HCT116 (cell line): ENCODE measurements around the gene ADGRV1. TPM values are rescaled to one million over a fixed set of nuclear protein-coding genes. Genes with fewer than 3 reads are reported as not detected.

Source experiments
- ATAC-seq: fragments of 200-7000 bp; cut with Tn5 transposase; 2 replicates; pipeline ENCODE4 v1.9.1; 2020; ENCODE audit warnings: mild to moderate bottlenecking, moderate library complexity
- BruUV-seq: library from RNA; stranded (reverse); fragments of 400-500 nt; replicated peaks from 2 replicates; lab custom pipeline; 2021; lab: Mats Ljungman, UMichigan
- CTCF ChIA-PET: fragments of 300-600 bp; sonication (Branson Sonifier 250); formaldehyde crosslinking; loops from one replicate; lab custom pipeline; 2021; ENCODE audit warnings: antibody characterized with exemption; lab: Charles Lee
- POLR2A ChIA-PET: fragments of 300-600, 350-600 bp; sonication (Branson Sonifier 250); formaldehyde crosslinking; loops from one replicate; lab custom pipeline; 2021; ENCODE audit warnings: antibody characterized with exemption; lab: Charles Lee
- RAD21 ChIA-PET, 2 experiments: fragments of 300-600 bp; sonication (Branson Sonifier 250); formaldehyde crosslinking; loops; one replicate each; lab custom pipeline; 2023; ENCODE audit warnings: low total read pairs in 2 of 2; ENCODE audit not compliant: uncharacterized antibody in 2 of 2, unreplicated experiment in 2 of 2, low non-redundant PET in 1 of 2; lab: Charles Lee
- DNase-seq: peaks from one replicate; pipeline ENCODE4 v3.0.0-alpha.2; 2010; ENCODE audit warnings: low read depth, low spot score
- H2AFZ ChIP-seq: fragments of 200-600 bp; shearing (Covaris generic), sonication (generic); 2 replicates; pipeline ENCODE4 v1.6.1; 2017; ENCODE audit warnings: low read depth, mixed run types, mixed read lengths, antibody characterized with exemption, low read length; ENCODE audit not compliant: poor library complexity, severe bottlenecking
- H3K27ac ChIP-seq: 2 replicates; pipeline ENCODE4 v1.5.1; 2012; ENCODE audit warnings: low read depth, low read length
- H3K27me3 ChIP-seq: fragments of 200-600 bp; sonication (generic); 2 replicates; pipeline ENCODE4 v1.6.1; 2016; ENCODE audit warnings: mixed run types, low read length, mixed read lengths; ENCODE audit not compliant: insufficient read depth
- H3K36me3 ChIP-seq, 2 experiments: fragments of 200-500 bp in 1 of 2; fragments of 200-600 bp in 1 of 2; sonication (Bioruptor generic) in 1 of 2; sonication (generic) in 1 of 2; 2 replicates each; pipeline versions ENCODE4 v1.5.1 to v1.6.1; 2014 to 2016; ENCODE audit warnings: low read length in 2 of 2, inconsistent platforms in 1 of 2, mixed read lengths in 1 of 2, mixed run types in 1 of 2; ENCODE audit not compliant: insufficient read depth in 2 of 2, control insufficient read depth in 1 of 2
- H3K4me1 ChIP-seq, 2 experiments: fragments of 200-600 bp in 1 of 2; sonication (generic) in 1 of 2; 2 replicates each; pipeline versions ENCODE4 v1.5.1 to v1.6.1; 2012 to 2017; ENCODE audit warnings: low read length in 2 of 2, inconsistent platforms in 1 of 2, mild to moderate bottlenecking in 1 of 2, mixed read lengths in 1 of 2, mixed run types in 1 of 2, moderate library complexity in 1 of 2; ENCODE audit not compliant: insufficient read depth in 2 of 2, control insufficient read depth in 1 of 2
- H3K4me2 ChIP-seq: fragments of 200-600 bp; sonication (generic); 2 replicates; pipeline ENCODE4 v1.6.1; 2017; ENCODE audit warnings: mixed run types, low read length, mixed read lengths
- H3K4me3 ChIP-seq, 2 experiments: fragments of 200-600 bp in 1 of 2; sonication (generic) in 1 of 2; replicated peaks in 1 of 2; 2 replicates each; pipeline ENCODE4 v1.5.1; 2011 to 2016; ENCODE audit warnings: low read length in 2 of 2, control low read depth in 1 of 2, low read depth in 1 of 2, mild to moderate bottlenecking in 1 of 2, mixed read lengths in 1 of 2, mixed run types in 1 of 2
- H3K79me2 ChIP-seq: fragments of 200-600 bp; sonication (generic); 2 replicates; pipeline ENCODE4 v1.6.1; 2017; ENCODE audit warnings: mild to moderate bottlenecking, mixed run types, low read length, moderate library complexity, mixed read lengths; ENCODE audit not compliant: insufficient read depth
- H3K9ac ChIP-seq: fragments of 200-600 bp; sonication (generic); 2 replicates; pipeline ENCODE4 v1.6.1; 2016; ENCODE audit warnings: low read length, mixed read lengths
- H3K9me2 ChIP-seq: fragments of 200-600 bp; sonication (generic), shearing (Covaris generic); 2 replicates; pipeline ENCODE4 v1.6.1; 2017; ENCODE audit warnings: mixed run types, mild to moderate bottlenecking, moderate library complexity; ENCODE audit not compliant: insufficient read depth
- H3K9me3 ChIP-seq, 2 experiments: fragments of 200-500 bp in 1 of 2; fragments of 200-600 bp in 1 of 2; sonication (Bioruptor generic) in 1 of 2; sonication (generic) in 1 of 2; 2 replicates each; pipeline ENCODE4 v1.6.1; 2014 to 2017; ENCODE audit warnings: low read length in 2 of 2, mixed read lengths in 2 of 2, inconsistent platforms in 1 of 2, low read depth in 1 of 2, mild to moderate bottlenecking in 1 of 2, mixed run types in 1 of 2, moderate library complexity in 1 of 2; ENCODE audit not compliant: control insufficient read depth in 1 of 2, insufficient read depth in 1 of 2
- H4K20me1 ChIP-seq: fragments of 200-600 bp; sonication (generic), shearing (Covaris generic); 2 replicates; pipeline ENCODE4 v1.6.1; 2017; ENCODE audit warnings: mixed run types, mild to moderate bottlenecking, moderate library complexity; ENCODE audit not compliant: insufficient read depth
- CTCF ChIP-seq, 3 experiments: fragments of 200-600 bp in 1 of 3; sonication (generic) in 1 of 3; IDR thresholded peaks in 2 of 3; conservative IDR thresholded peaks in 1 of 3; 2 replicates each; pipeline ENCODE4 v1.5.1; 2012 to 2017; ENCODE audit warnings: low read depth in 2 of 3, low read length in 2 of 3, antibody characterized with exemption in 1 of 3, borderline replicate concordance in 1 of 3, control low read depth in 1 of 3, mild to moderate bottlenecking in 1 of 3, mixed read lengths in 1 of 3, mixed run types in 1 of 3, moderate library complexity in 1 of 3; ENCODE audit not compliant: insufficient read depth in 1 of 3
- EGR1 ChIP-seq: IDR thresholded peaks from 2 replicates; pipeline ENCODE4 v1.6.1; 2012; ENCODE audit warnings: low read depth
- SIN3A ChIP-seq: IDR thresholded peaks from 2 replicates; pipeline ENCODE4 v1.6.1; 2012; ENCODE audit warnings: low read depth
- YY1 ChIP-seq: IDR thresholded peaks from 2 replicates; pipeline ENCODE4 v1.6.1; 2011; ENCODE audit warnings: low read length, low read depth, moderate library complexity, mild to moderate bottlenecking; ENCODE audit not compliant: insufficient replicate concordance; ENCODE audit errors: extremely low read depth
- intact Hi-C: fragments of 100-400 bp; cut with micrococcal nuclease; formaldehyde crosslinking; loops from 2 replicates; pipeline ENCODE4 v1.10.0; 2022
- total RNA-seq: library from RNA; stranded (reverse); gene quantifications from one replicate; pipeline ENCODE4 v1.2.1, GENCODE V29; 2021; ENCODE audit not compliant: unreplicated experiment

Gene ADGRV1
- total RNA-seq, 1 experiment from 2014 or later, result 6.0 TPM

- no peaks in the 10 kb centered on the region for H3K36me3 ChIP-seq
- BruUV-seq, result no TSS peak
- RAD21 ChIA-PET, result no interaction called here
- CTCF ChIA-PET, result no interaction called here
- no peaks in the 10 kb centered on the region for H3K4me1 ChIP-seq
- DNase-seq, result no peak
- POLR2A ChIA-PET, result no interaction called here
- H3K4me3 ChIP-seq, result no peak overlapping the region
- intact Hi-C loops, result no loop called here
- no peak overlapping the region for H2AFZ ChIP-seq
- H3K9ac ChIP-seq, result no peak overlapping the region
- H3K9me3 ChIP-seq, result no peaks in the 10 kb centered on the region
- no peaks in the 10 kb centered on the region for H3K9me2 ChIP-seq
- no peak overlapping the region for H3K27ac ChIP-seq
- H3K27me3 ChIP-seq, result no peaks in the 10 kb centered on the region
- TF ChIP-seq SIN3A (no peak), EGR1 (no peak), YY1 (no peak), CTCF (IDR thresholded peaks at IDR 0.05 in 2 of 3, conservative IDR thresholded peaks at IDR 0.05 in 1 of 3; ENCODE audit: borderline replicate concordance in 1 of 3, insufficient read depth in 1 of 3, low read depth in 2 of 3, low read length in 2 of 3) (no peak)
- TF ChIP-seq, all 23 proteins: peak for 0
- Histone ChIP-seq H4K20me1 (no peaks in the 10 kb centered on the region), H3K4me2 (no peak overlapping the region), H3K79me2 (no peaks in the 10 kb centered on the region)
- ATAC-seq, result no peak
These were observed 533.1 kb downstream of the ADGRV1 start for GRCh38 chr5:91091471-91092234.
